HG03378 (cell line): Measurements from ENCODE around the gene DNAAF3.

Experiments used
- ATAC-seq: cut with Tn5 transposase; IDR thresholded peaks from one replicate; pipeline ENCODE4 v1.9.1; 2021; ENCODE audit warnings: mild to moderate bottlenecking, moderate library complexity; ENCODE audit not compliant: unreplicated experiment

The DNAAF3 gene

DNA sequence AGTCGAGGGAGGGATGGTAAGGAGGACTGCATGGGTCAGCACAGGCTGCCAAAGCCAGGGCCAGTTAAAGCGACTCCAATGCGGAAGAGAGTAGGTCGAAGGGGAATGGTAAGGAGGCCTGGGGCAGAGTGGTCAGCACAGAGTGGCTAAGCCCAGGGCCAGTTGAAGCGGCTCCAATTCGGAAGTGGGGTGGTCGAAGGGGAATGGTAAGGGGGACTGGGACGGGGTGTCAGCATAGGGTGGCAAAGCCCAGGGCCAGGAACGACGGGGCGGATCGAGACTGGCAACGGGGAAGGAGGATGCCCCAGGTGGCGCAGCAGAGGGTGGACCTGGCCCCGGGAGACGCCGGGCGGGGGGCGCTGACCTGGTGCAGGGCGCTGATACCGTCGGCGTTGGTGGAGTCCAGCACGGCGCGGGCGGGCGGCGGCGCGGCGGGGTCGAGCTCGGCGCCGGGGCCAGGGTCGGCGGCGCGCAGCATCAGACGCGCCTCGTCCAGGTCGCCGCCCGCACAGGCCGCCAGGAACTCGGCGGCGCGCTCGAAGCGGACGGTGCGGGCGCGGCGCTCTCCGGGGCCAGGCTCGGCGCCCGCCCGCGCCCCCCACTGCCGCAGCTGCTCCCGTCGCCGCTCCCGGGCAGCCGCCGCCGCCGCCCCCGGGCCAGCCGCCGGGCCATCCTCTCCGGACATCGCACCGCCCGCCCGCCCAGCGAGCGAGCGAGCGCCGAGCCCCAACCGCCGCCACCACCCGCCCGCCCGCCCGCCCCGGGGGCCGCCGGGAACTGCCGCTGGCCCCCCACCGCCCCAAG is 49.4 kb downstream of the DNAAF3 start, which contains the start of gene PPP1R12C:
TSS of gene PPP1R12C (minus strand) at position 779 of the 804 bp plus-strand sequence. CDS start at position 685, 94 bp downstream.
- ATAC-seq: no peak

DNA sequence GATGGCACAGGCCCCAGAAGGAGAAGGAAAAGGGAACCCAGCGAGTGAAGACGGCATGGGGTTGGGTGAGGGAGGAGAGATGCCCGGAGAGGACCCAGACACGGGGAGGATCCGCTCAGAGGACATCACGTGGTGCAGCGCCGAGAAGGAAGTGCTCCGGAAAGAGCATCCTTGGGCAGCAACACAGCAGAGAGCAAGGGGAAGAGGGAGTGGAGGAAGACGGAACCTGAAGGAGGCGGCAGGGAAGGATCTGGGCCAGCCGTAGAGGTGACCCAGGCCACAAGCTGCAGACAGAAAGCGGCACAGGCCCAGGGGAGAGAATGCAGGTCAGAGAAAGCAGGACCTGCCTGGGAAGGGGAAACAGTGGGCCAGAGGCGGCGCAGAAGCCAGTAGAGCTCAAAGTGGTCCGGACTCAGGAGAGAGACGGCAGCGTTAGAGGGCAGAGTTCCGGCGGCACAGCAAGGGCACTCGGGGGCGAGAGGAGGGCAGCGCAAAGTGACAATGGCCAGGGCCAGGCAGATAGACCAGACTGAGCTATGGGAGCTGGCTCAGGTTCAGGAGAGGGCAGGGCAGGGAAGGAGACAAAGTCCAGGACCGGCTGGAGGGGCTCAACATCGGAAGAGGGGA is 50.1 kb downstream of the DNAAF3 start:
- no peak for ATAC-seq

DNA sequence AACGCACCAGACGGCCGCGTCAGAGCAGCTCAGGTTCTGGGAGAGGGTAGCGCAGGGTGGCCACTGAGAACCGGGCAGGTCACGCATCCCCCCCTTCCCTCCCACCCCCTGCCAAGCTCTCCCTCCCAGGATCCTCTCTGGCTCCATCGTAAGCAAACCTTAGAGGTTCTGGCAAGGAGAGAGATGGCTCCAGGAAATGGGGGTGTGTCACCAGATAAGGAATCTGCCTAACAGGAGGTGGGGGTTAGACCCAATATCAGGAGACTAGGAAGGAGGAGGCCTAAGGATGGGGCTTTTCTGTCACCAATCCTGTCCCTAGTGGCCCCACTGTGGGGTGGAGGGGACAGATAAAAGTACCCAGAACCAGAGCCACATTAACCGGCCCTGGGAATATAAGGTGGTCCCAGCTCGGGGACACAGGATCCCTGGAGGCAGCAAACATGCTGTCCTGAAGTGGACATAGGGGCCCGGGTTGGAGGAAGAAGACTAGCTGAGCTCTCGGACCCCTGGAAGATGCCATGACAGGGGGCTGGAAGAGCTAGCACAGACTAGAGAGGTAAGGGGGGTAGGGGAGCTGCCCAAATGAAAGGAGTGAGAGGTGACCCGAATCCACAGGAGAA is 50.9 kb downstream of the DNAAF3 start:
- ATAC-seq: no peak

DNA sequence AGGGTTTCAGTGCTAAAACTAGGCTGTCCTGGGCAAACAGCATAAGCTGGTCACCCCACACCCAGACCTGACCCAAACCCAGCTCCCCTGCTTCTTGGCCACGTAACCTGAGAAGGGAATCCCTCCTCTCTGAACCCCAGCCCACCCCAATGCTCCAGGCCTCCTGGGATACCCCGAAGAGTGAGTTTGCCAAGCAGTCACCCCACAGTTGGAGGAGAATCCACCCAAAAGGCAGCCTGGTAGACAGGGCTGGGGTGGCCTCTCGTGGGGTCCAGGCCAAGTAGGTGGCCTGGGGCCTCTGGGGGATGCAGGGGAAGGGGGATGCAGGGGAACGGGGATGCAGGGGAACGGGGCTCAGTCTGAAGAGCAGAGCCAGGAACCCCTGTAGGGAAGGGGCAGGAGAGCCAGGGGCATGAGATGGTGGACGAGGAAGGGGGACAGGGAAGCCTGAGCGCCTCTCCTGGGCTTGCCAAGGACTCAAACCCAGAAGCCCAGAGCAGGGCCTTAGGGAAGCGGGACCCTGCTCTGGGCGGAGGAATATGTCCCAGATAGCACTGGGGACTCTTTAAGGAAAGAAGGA is 51.8 kb downstream of the DNAAF3 start:
- no peak for ATAC-seq

DNA sequence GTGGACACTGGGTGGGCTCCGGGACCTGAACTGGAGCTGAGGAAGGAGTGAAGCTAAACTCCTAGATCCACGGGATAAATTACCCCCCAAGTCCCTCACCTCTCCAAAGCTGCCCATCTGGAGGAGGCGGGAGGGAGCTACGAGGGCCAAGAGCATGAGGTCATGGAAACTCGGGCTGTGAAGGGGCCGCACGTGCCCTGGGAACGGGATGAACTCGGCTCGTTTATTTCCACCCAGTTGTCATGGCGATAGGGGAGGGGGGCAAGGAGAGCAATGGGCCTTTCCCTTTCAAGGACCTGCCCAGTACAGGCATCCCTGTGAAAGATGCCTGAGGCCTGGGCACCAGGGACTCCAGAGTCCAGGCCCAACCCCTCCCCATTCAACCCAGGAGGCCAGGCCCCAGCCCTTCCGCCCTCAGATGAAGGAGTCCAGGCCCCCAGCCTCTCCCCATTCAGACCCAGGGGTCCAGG is 52.8 kb downstream of the DNAAF3 start:
- no peak for ATAC-seq

DNA sequence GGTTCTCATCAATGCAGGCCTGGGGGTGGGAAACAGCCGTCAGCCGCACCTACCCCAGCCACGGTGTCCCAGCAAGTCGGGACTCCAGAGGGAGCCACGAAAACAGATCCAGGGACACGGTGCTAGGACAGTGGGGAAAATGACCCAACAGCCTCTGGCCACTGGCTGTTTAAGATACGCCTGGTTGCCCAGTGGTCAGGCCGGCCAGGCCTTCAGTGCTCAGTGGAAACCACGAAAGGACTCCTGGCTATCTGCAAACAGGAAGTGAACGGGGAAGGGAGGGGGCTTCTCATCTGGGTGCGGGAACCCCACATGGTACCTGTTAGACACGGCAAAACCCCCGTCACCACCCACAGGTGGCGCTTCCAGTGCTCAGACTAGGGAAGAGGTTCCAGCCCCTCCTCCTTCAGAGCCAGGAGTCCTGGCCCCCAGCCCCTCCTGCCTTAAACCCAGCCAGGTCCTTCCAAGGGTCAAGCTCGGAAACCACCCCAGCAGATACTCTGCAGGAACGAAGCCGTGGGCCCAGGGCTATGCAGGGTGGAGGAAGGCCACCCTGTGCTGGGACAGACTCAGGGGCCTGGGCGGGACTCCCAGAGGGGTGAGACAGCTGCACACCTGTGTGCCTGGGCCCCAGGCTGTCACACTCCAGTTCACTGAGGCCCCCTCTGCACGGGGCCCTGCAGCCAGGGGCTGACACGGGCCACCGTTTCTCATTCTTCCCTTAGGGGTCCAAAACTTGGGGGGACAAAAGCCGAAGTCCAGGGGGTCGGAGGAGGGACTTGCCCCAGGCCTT is 53.4 kb downstream of the DNAAF3 start:
- ATAC-seq: no peak

DNA sequence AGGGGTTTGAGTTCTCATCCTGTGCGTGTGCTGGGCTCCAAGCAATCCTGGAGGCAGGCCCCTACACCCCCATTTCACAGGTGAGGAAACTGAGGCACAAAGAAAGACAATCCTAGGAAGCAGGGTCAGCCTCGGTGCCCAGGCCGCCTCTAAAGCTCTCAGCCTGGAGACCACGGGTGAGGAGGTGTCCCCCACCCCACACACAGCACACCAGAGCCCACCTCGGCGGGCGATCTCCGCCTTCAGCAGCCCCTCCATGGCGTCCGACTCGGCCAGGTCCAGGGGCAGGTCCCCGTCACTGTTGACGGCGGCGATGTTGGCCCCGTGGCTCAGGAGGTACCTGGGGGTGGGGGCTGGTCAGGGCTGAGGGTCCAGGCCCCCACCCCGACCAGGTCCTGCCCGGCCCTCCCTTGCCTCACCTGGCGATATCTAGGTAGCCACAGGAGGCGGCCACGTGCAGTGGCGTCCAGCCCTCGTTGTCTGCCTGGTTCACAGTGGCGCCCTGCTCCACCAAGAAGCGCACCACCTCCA is 54.1 kb downstream of the DNAAF3 start:
- no peak for ATAC-seq

DNA sequence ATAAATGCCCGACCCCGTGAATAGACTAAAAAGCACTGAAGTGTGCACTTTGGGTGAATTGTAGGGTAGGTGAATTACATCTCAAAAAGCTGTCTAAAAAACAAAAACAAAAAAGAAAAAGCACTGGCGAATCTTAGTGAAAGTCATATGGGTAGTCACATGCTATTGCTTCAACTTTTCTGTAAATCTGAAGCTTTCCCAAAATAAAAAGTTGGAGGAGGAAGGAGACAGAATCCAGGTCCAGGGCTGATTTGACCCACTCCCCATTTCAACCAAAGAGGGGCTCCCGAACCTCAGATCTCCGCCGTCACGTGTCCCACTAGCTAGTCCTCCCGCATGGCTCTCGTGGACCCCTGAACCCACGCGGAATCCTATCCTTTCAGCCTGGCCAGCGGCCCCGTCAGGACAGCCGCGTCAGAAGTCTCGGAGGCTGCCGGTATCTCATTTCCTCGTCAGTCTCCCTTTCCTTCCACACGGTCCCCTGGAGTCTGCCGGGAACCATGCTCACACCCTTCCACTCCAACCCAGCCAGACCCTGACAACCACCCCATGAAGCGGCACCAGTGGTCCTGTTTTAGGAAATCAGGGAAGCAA is 55.1 kb downstream of the DNAAF3 start:
- no peak for ATAC-seq

DNA sequence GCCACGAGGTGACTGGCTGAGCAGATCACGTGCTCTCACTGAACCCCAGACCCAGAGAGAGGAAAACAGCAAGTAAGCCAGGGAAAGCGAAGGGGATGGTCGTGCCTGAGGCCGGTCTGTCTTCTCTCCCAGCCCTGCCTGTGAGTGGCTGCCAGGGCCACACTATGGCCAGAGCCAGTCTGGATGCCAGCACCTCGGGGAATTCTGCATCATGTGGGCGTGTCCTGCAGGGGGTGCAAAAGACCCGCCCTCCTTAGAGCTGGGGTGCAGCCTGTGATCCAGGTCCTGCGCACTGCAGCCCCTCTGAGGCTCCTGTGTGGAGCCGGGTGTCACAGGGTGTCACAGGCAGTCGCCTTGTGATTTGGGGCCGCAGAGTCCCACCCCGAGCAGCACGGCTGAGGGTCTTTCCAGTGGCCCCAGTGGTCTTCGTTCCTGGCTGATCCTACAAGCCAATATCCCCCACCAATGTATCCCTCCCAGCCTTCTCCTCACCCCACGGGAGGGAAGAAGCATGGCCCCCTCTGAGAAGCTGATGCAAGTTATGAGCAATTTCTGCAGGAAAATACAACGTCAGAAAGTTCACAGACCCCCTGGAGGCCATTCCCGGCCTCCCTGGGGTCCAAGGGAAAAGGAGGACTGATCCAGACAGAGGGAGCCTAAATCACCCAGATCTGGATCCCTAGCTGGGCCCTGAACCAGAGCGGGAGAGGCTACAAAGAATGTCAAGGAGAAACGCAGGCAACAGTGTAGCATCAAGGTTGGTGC is 56.7 kb downstream of the DNAAF3 start:
- no peak for ATAC-seq
